Endothelial cell of umbilical vein (primary cell): Measurements from ENCODE around the gene FBXL2. TPM values are rescaled to one million over a fixed set of nuclear protein-coding genes. Genes with fewer than 3 reads are reported as not detected.

Experiments
- BruUV-seq: library from RNA; stranded (reverse); fragments of 400-500 nt; replicated peaks from 2 replicates; lab custom pipeline; 2021; lab: Mats Ljungman, UMichigan
- CTCF ChIA-PET: fragments of 300-600, 350-600 bp; sonication (Branson Sonifier 250); formaldehyde crosslinking; loops from one replicate; lab custom pipeline; 2021; ENCODE audit warnings: antibody characterized with exemption, inconsistent platforms; lab: Charles Lee
- POLR2A ChIA-PET: fragments of 300-600, 350-600 bp; sonication (Branson Sonifier 250); formaldehyde crosslinking; loops from one replicate; lab custom pipeline; 2021; ENCODE audit warnings: antibody characterized with exemption, inconsistent platforms; lab: Charles Lee
- DNase-seq: peaks from one replicate; pipeline ENCODE4 v3.0.0-alpha.2; 2011; ENCODE audit warnings: low read depth, low spot score
- FAIRE-seq: peaks from 2 replicates; lab custom pipeline; 2011; peaks lifted over from hg19 to GRCh38; lab: Jason Lieb, UNC
- H2AFZ ChIP-seq: 2 replicates; pipeline ENCODE4 v1.6.0; 2012; ENCODE audit warnings: low read depth, low read length, control low read depth, inconsistent platforms
- H3K27ac ChIP-seq: 2 replicates; pipeline ENCODE4 v1.5.1; 2011; ENCODE audit warnings: low read depth, mild to moderate bottlenecking, control low read depth, low read length, moderate library complexity; ENCODE audit not compliant: insufficient read depth
- H3K27me3 ChIP-seq, 2 experiments: 2 replicates each; pipeline versions ENCODE4 v1.6.0 to v1.6.1; 2011; ENCODE audit warnings: low read length in 2 of 2, mixed read lengths in 1 of 2; ENCODE audit not compliant: control insufficient read depth in 2 of 2, insufficient read depth in 2 of 2
- H3K36me3 ChIP-seq, 2 experiments: 2 replicates in 1 of 2; 3 replicates in 1 of 2; pipeline ENCODE4 v1.5.1; 2011; ENCODE audit warnings: low read length in 2 of 2, mild to moderate bottlenecking in 1 of 2, moderate library complexity in 1 of 2; ENCODE audit not compliant: control insufficient read depth in 2 of 2, insufficient read depth in 2 of 2; ENCODE audit errors: extremely low read depth in 1 of 2
- H3K4me1 ChIP-seq: 3 replicates; pipeline ENCODE4 v1.5.1; 2011; ENCODE audit warnings: mild to moderate bottlenecking, low read length; ENCODE audit not compliant: control insufficient read depth, insufficient read depth; ENCODE audit errors: extremely low read depth
- H3K4me2 ChIP-seq: 2 replicates; pipeline ENCODE4 v1.6.1; 2011; ENCODE audit warnings: low read length, control low read depth, mixed read lengths; ENCODE audit not compliant: insufficient read depth
- H3K4me3 ChIP-seq, 3 experiments: fragments of 200-600 bp in 1 of 3; sonication (generic), shearing (Covaris generic) in 1 of 3; replicated peaks in 1 of 3; 2 replicates each; pipeline ENCODE4 v1.5.1; 2011 to 2016; ENCODE audit warnings: control low read depth in 3 of 3, low read length in 3 of 3, mild to moderate bottlenecking in 2 of 3, inconsistent platforms in 1 of 3, low read depth in 1 of 3, moderate library complexity in 1 of 3; ENCODE audit not compliant: insufficient read depth in 1 of 3
- H3K79me2 ChIP-seq: 2 replicates; pipeline ENCODE4 v1.6.0; 2012; ENCODE audit warnings: low read length, inconsistent platforms; ENCODE audit not compliant: control insufficient read depth, insufficient read depth
- H3K9ac ChIP-seq: replicated peaks from 2 replicates; pipeline ENCODE3; 2011; ENCODE audit warnings: low read length, control low read depth; ENCODE audit not compliant: insufficient read depth; ENCODE audit errors: extremely low read depth
- H3K9me1 ChIP-seq: replicated peaks from 3 replicates; pipeline ENCODE4 v1.6.0; 2011; ENCODE audit warnings: mild to moderate bottlenecking, low read length; ENCODE audit not compliant: control insufficient read depth, insufficient read depth; ENCODE audit errors: extremely low read depth
- H3K9me3 ChIP-seq: replicated peaks from 2 replicates; pipeline ENCODE4 v1.5.1; 2012; ENCODE audit warnings: low read length, inconsistent platforms; ENCODE audit not compliant: control insufficient read depth, insufficient read depth
- H4K20me1 ChIP-seq: replicated peaks from 2 replicates; pipeline ENCODE3; 2011; ENCODE audit warnings: mild to moderate bottlenecking, low read length; ENCODE audit not compliant: control insufficient read depth, insufficient read depth; ENCODE audit errors: extremely low read depth
- EZH2 ChIP-seq: IDR thresholded peaks from 2 replicates; pipeline ENCODE4 v1.6.1; 2012; ENCODE audit warnings: borderline replicate concordance, low read depth, mild to moderate bottlenecking, moderate library complexity, low read length, inconsistent platforms; ENCODE audit not compliant: severe bottlenecking
- FOS ChIP-seq: IDR thresholded peaks from 2 replicates; pipeline ENCODE4 v1.6.1; 2011; ENCODE audit warnings: mild to moderate bottlenecking, low read length, moderate library complexity, borderline replicate concordance; ENCODE audit not compliant: insufficient read depth
- GATA2 ChIP-seq: IDR thresholded peaks from 2 replicates; pipeline ENCODE4 v1.7.0; 2011; ENCODE audit warnings: low read depth, mild to moderate bottlenecking, moderate library complexity, mixed read lengths, low read length; ENCODE audit not compliant: insufficient read length, insufficient read depth
- JUN ChIP-seq: IDR thresholded peaks from 2 replicates; pipeline ENCODE4 v1.6.1; 2011; ENCODE audit warnings: borderline replicate concordance, low read depth; ENCODE audit not compliant: insufficient read length, insufficient read depth
- MYC ChIP-seq: IDR thresholded peaks from one replicate; pipeline ENCODE4 v1.6.1; 2011; ENCODE audit warnings: mild to moderate bottlenecking, low read depth, low read length
- POLR2A ChIP-seq: IDR thresholded peaks from 2 replicates; pipeline ENCODE4 v1.6.1; 2012; ENCODE audit warnings: low read depth, mild to moderate bottlenecking, control low read depth, low read length
- POLR2AphosphoS5 ChIP-seq: IDR thresholded peaks from 2 replicates; pipeline ENCODE4 v1.6.1; 2012; ENCODE audit warnings: low read depth, mild to moderate bottlenecking, control low read depth, low read length, moderate library complexity; ENCODE audit not compliant: insufficient read depth
- dilution Hi-C: fragments of 300-500 bp; cut with MboI; formaldehyde crosslinking; loops from one replicate; pipeline ENCODE4 v1.15.0; 2019; ENCODE audit warnings: low sequenced_read_pairs; ENCODE audit not compliant: extremely low pct_ligation_motif_present
- intact Hi-C: fragments of 100-400 bp; cut with micrococcal nuclease; formaldehyde crosslinking; loops from one replicate; pipeline ENCODE4 v1.10.0; 2022
- polyA plus RNA-seq, 4 experiments: library from polyadenylated mRNA; depleted of rRNA in 3 of 4; stranded (reverse) in 3 of 4; unstranded in 1 of 4; fragments of >200 nt; gene quantifications; 2 replicates each; pipeline versions ENCODE4 v1.2.1 to v1.2.3, GENCODE V29; 2011 to 2012; ENCODE audit warnings: missing spikeins in 1 of 4
- total RNA-seq: library from RNA; stranded (reverse); gene quantifications from 2 replicates; pipeline ENCODE4 v1.2.3, GENCODE V29; 2021
- TF ChIP-seq, protein P1 (sequence below): IDR thresholded peaks from 2 replicates; pipeline ENCODE4 v1.6.1; 2011; ENCODE audit not compliant: insufficient read depth, insufficient read length
- TF ChIP-seq, protein P2 (sequence below), 2 donors: IDR thresholded peaks; 1 replicate in 1 of 2; 2 replicates in 1 of 2; pipeline ENCODE4 v1.5.1; 2011; ENCODE audit warnings: low read length in 2 of 2, mild to moderate bottlenecking in 2 of 2, moderate library complexity in 2 of 2, control low read depth in 1 of 2, inconsistent platforms in 1 of 2, low read depth in 1 of 2; ENCODE audit not compliant: insufficient read depth in 1 of 2; ENCODE audit errors: extremely low read depth in 1 of 2

The FBXL2 gene
- total and polyA plus RNA-seq, 2 donors (not counting 3 experiments of a cell fraction or from before 2014, with no cell fraction given), result 21.7 to 44.7 TPM

GRCh38 chr3:33315826-33316225 is 38.6 kb downstream of the FBXL2 start:
- peaks cover 76% of the 10 kb centered on the region for H3K4me1 ChIP-seq
- FAIRE-seq (peak; percentile 81), DNase-seq (peak; percentile 93)
- no peak overlapping the region for H3K4me3 ChIP-seq
- H3K9me3 ChIP-seq, result no peaks in the 10 kb centered on the region
- intact Hi-C loops, result loop anchor here (2.0 to 5.0 kb wide), 3 partner anchors 37 to 199 kb away; no protein-coding TSS in a partner anchor
- dilution Hi-C loops, result no loop called here
- H3K36me3 ChIP-seq, result no peaks in the 10 kb centered on the region
- no TSS peak for BruUV-seq
- TF ChIP-seq GATA2 (peak; percentile 18), JUN (peak; percentile 94), MYC (no peak), POLR2AphosphoS5 (peak; percentile 83), EZH2 (no peak), POLR2A (no peak), FOS (peak; percentile 80)
- TF ChIP-seq, protein P1, sequence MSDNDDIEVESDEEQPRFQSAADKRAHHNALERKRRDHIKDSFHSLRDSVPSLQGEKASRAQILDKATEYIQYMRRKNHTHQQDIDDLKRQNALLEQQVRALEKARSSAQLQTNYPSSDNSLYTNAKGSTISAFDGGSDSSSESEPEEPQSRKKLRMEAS, result no peak
- TF ChIP-seq, protein P2, sequence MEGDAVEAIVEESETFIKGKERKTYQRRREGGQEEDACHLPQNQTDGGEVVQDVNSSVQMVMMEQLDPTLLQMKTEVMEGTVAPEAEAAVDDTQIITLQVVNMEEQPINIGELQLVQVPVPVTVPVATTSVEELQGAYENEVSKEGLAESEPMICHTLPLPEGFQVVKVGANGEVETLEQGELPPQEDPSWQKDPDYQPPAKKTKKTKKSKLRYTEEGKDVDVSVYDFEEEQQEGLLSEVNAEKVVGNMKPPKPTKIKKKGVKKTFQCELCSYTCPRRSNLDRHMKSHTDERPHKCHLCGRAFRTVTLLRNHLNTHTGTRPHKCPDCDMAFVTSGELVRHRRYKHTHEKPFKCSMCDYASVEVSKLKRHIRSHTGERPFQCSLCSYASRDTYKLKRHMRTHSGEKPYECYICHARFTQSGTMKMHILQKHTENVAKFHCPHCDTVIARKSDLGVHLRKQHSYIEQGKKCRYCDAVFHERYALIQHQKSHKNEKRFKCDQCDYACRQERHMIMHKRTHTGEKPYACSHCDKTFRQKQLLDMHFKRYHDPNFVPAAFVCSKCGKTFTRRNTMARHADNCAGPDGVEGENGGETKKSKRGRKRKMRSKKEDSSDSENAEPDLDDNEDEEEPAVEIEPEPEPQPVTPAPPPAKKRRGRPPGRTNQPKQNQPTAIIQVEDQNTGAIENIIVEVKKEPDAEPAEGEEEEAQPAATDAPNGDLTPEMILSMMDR (IDR thresholded peaks at IDR 0.05; ENCODE audit: extremely low read depth in 1 of 2, insufficient read depth in 1 of 2, low read depth in 1 of 2, low read length in 2 of 2), result no peak
- H3K79me2 ChIP-seq, result peaks cover 7% of the 10 kb centered on the region
- H4K20me1 ChIP-seq, result no peaks in the 10 kb centered on the region
- H2AFZ ChIP-seq, result no peak overlapping the region
- ChIA-PET CTCF (interaction anchor here (1.0 to 2.0 kb wide), 2 partner anchors 57 to 184 kb away, joined by 3 to 9 read pairs; no protein-coding TSS in a partner anchor), POLR2A (no interaction called here)
- H3K27me3 ChIP-seq, result no peaks in the 10 kb centered on the region
- peak overlapping the region; percentile 87 for H3K4me2 ChIP-seq
- peak overlapping the region; percentile 85 for H3K27ac ChIP-seq
- no peaks in the 10 kb centered on the region for H3K9me1 ChIP-seq
- peak overlapping the region; percentile 71 for H3K9ac ChIP-seq
